PC-3 (cell line): ENCODE data around the gene NUBPL. TPM values are rescaled to one million over a fixed set of nuclear protein-coding genes. Genes with fewer than 3 reads are reported as not detected.

Experiments used
- ATAC-seq: fragments of 200-7000 bp; cut with Tn5 transposase; 2 replicates; pipeline ENCODE4 v1.9.1; 2020; ENCODE audit warnings: mild to moderate bottlenecking, moderate library complexity
- BruUV-seq: library from RNA; stranded (reverse); fragments of 400-500 nt; replicated peaks from 2 replicates; lab custom pipeline; 2021; lab: Mats Ljungman, UMichigan
- CTCF ChIA-PET: fragments of 300-600 bp; sonication (Branson Sonifier 250); formaldehyde crosslinking; loops from one replicate; lab custom pipeline; 2022; ENCODE audit warnings: antibody characterized with exemption; lab: Charles Lee
- POLR2A ChIA-PET: fragments of 300-600 bp; sonication (Branson Sonifier 250); formaldehyde crosslinking; loops from one replicate; lab custom pipeline; 2022; ENCODE audit warnings: antibody characterized with exemption; ENCODE audit not compliant: unreplicated experiment; lab: Charles Lee
- DNase-seq: peaks from one replicate; pipeline ENCODE4 v3.0.0-alpha.2; 2015
- H2AFZ ChIP-seq: fragments of 300-600 bp; sonication (generic); 2 replicates; pipeline ENCODE4 v1.6.0; 2016; ENCODE audit warnings: antibody characterized with exemption, low read length
- H3F3A ChIP-seq: fragments of 300-600 bp; sonication (generic); one replicate; pipeline ENCODE4 v1.6.0; 2017; ENCODE audit warnings: antibody characterized with exemption, low read length, control low read depth, mild to moderate bottlenecking; ENCODE audit not compliant: unreplicated experiment
- H3K27ac ChIP-seq: fragments of 300-600 bp; sonication (generic); 2 replicates; pipeline ENCODE4 v1.5.1; 2016; ENCODE audit warnings: mild to moderate bottlenecking, low read length
- H3K27me3 ChIP-seq: fragments of 300-600 bp; sonication (generic); 2 replicates; pipeline ENCODE4 v1.6.1; 2016; ENCODE audit warnings: low read length, mixed read lengths
- H3K36me3 ChIP-seq: fragments of 300-600 bp; sonication (generic); 2 replicates; pipeline ENCODE4 v1.6.1; 2016; ENCODE audit warnings: low read depth, mixed run types, low read length, mixed read lengths
- H3K4me1 ChIP-seq: fragments of 300-600 bp; sonication (generic); 2 replicates; pipeline ENCODE4 v1.5.1; 2016; ENCODE audit warnings: low read length; ENCODE audit not compliant: insufficient read depth
- H3K4me2 ChIP-seq: fragments of 300-600 bp; sonication (generic); 2 replicates; pipeline ENCODE4 v1.6.0; 2016; ENCODE audit warnings: low read length
- H3K4me3 ChIP-seq: fragments of 300-600 bp; sonication (generic); 2 replicates; pipeline ENCODE4 v1.5.1; 2016; ENCODE audit warnings: mild to moderate bottlenecking, low read length, mixed read lengths
- H3K79me2 ChIP-seq: fragments of 300-600 bp; sonication (generic); 2 replicates; pipeline ENCODE4 v1.6.1; 2017; ENCODE audit warnings: low read length, mixed read lengths
- H3K9ac ChIP-seq: fragments of 300-600 bp; sonication (generic); 2 replicates; pipeline ENCODE4 v1.6.0; 2016; ENCODE audit warnings: mild to moderate bottlenecking, low read length
- H3K9me2 ChIP-seq: fragments of 300-600 bp; sonication (generic); replicated peaks from 2 replicates; pipeline ENCODE4 v1.6.1; 2016; ENCODE audit warnings: mixed run types, low read length, mixed read lengths
- H3K9me3 ChIP-seq: fragments of 300-600 bp; sonication (generic); 2 replicates; pipeline ENCODE4 v1.6.1; 2016; ENCODE audit warnings: low read length, mixed read lengths
- H4K20me1 ChIP-seq: fragments of 300-600 bp; sonication (generic); 2 replicates; pipeline ENCODE4 v1.6.1; 2016; ENCODE audit warnings: low read length, mixed read lengths
- CTCF ChIP-seq: fragments of 300-600 bp; sonication (generic); conservative IDR thresholded peaks from 2 replicates; pipeline ENCODE4 v1.5.1; 2017; ENCODE audit warnings: antibody characterized with exemption, low read depth, mild to moderate bottlenecking, low read length
- EZH2 ChIP-seq: fragments of 300-600 bp; sonication (generic); IDR thresholded peaks from one replicate; pipeline ENCODE4 v1.6.1; 2017; ENCODE audit warnings: antibody characterized with exemption, mild to moderate bottlenecking, low read length; ENCODE audit not compliant: unreplicated experiment
- EZH2phosphoT487 ChIP-seq: fragments of 300-600 bp; sonication (generic); IDR thresholded peaks from 2 replicates; pipeline ENCODE4 v1.6.1; 2018; ENCODE audit warnings: mild to moderate bottlenecking, antibody characterized with exemption, low read length, borderline replicate concordance
- intact Hi-C: fragments of 100-400 bp; cut with micrococcal nuclease; formaldehyde crosslinking; loops from 2 replicates; pipeline ENCODE4 v1.9.0; 2023
- total RNA-seq: library from RNA; depleted of rRNA; stranded (reverse); fragments of >200 nt; gene quantifications from 2 replicates; pipeline ENCODE4 v1.2.3, GENCODE V29; 2014

Gene NUBPL
- total RNA-seq, 1 experiment from 2014 or later, result 14.9 TPM

GRCh38 chr14:31837031-31837430 lies 275.8 kb downstream of the NUBPL start:
- ChIA-PET POLR2A (no interaction called here), CTCF (no interaction called here)
- no peaks in the 10 kb centered on the region for H3K9me3 ChIP-seq
- peaks cover 9% of the 10 kb centered on the region for H3K4me1 ChIP-seq
- no peaks in the 10 kb centered on the region for H3F3A ChIP-seq
- no peak overlapping the region for H2AFZ ChIP-seq
- H3K27ac ChIP-seq, result no peak overlapping the region
- no TSS peak for BruUV-seq
- DNase-seq (no peak), ATAC-seq (no peak)
- no peak overlapping the region for H3K4me3 ChIP-seq
- no peaks in the 10 kb centered on the region for H3K79me2 ChIP-seq
- H3K4me2 ChIP-seq, result no peak overlapping the region
- no peaks in the 10 kb centered on the region for H3K9me2 ChIP-seq
- no peaks in the 10 kb centered on the region for H3K36me3 ChIP-seq
- no peak overlapping the region for H3K9ac ChIP-seq
- TF ChIP-seq CTCF (no peak), EZH2 (no peak), EZH2phosphoT487 (no peak)
- no peaks in the 10 kb centered on the region for H3K27me3 ChIP-seq
- intact Hi-C loops, result no loop called here
- no peaks in the 10 kb centered on the region for H4K20me1 ChIP-seq

GRCh38 chr14:31842899-31843298 lies 281.7 kb downstream of the NUBPL start:
- H3F3A ChIP-seq, result no peaks in the 10 kb centered on the region
- ChIA-PET CTCF (no interaction called here), POLR2A (no interaction called here)
- no peak for TF ChIP-seq EZH2
- no peak for TF ChIP-seq EZH2phosphoT487
- TF ChIP-seq CTCF, result no peak
- H4K20me1 ChIP-seq, result no peaks in the 10 kb centered on the region
- BruUV-seq, result no TSS peak
- H3K4me2 ChIP-seq, result no peak overlapping the region
- H3K4me3 ChIP-seq, result no peak overlapping the region
- H3K9ac ChIP-seq, result no peak overlapping the region
- no peaks in the 10 kb centered on the region for H3K79me2 ChIP-seq
- DNase-seq, result no peak
- ATAC-seq, result no peak
- H2AFZ ChIP-seq, result no peak overlapping the region
- intact Hi-C loops, result no loop called here
- no peaks in the 10 kb centered on the region for H3K9me3 ChIP-seq
- H3K27me3 ChIP-seq, result no peaks in the 10 kb centered on the region
- no peaks in the 10 kb centered on the region for H3K9me2 ChIP-seq
- no peaks in the 10 kb centered on the region for H3K4me1 ChIP-seq
- H3K27ac ChIP-seq, result no peak overlapping the region
- H3K36me3 ChIP-seq, result no peaks in the 10 kb centered on the region

GRCh38 chr14:31843361-31844091 lies 282.3 kb downstream of the NUBPL start:
- ChIA-PET CTCF (no interaction called here), POLR2A (no interaction called here)
- H3K79me2 ChIP-seq, result no peaks in the 10 kb centered on the region
- DNase-seq (no peak), ATAC-seq (peak; percentile 22; the same call in 1 of the 2 replicates)
- H3K9me2 ChIP-seq, result no peaks in the 10 kb centered on the region
- H3K9me3 ChIP-seq, result no peaks in the 10 kb centered on the region
- H3K4me1 ChIP-seq, result no peaks in the 10 kb centered on the region
- H4K20me1 ChIP-seq, result no peaks in the 10 kb centered on the region
- intact Hi-C loops, result no loop called here
- no peak for TF ChIP-seq EZH2
- no peak for TF ChIP-seq EZH2phosphoT487
- no peak for TF ChIP-seq CTCF
- H3K4me2 ChIP-seq, result no peak overlapping the region
- no peak overlapping the region for H3K9ac ChIP-seq
- no peaks in the 10 kb centered on the region for H3K27me3 ChIP-seq
- H3K27ac ChIP-seq, result no peak overlapping the region
- H3K36me3 ChIP-seq, result no peaks in the 10 kb centered on the region
- no peak overlapping the region for H3K4me3 ChIP-seq
- H3F3A ChIP-seq, result no peaks in the 10 kb centered on the region
- H2AFZ ChIP-seq, result no peak overlapping the region
- BruUV-seq, result no TSS peak
